Ovary (tissue), 9 donors: ENCODE results near the gene CD209. TPM values are rescaled to one million over a fixed set of nuclear protein-coding genes. Genes with fewer than 3 reads are reported as not detected.

Source experiments
- DNase-seq, 5 donors: peaks; one replicate each; pipeline ENCODE4 v3.0.0-alpha.2; 2019 to 2020
- H3K27ac ChIP-seq, 2 donors: fragments of 200-600 bp; one replicate each; pipeline versions ENCODE4 v1.5.1 to v1.8.0; 2019 to 2022
- H3K27me3 ChIP-seq: fragments of 200-600 bp; one replicate; pipeline ENCODE4 v1.8.0; 2022
- H3K36me3 ChIP-seq: fragments of 200-600 bp; sonication (generic); one replicate; pipeline ENCODE4 v1.5.1; 2019
- H3K4me1 ChIP-seq: one replicate; pipeline ENCODE4 v1.8.1; 2013; ENCODE audit warnings: mild to moderate bottlenecking, moderate library complexity; ENCODE audit not compliant: insufficient read depth
- H3K4me3 ChIP-seq: fragments of 200-600 bp; sonication (generic); one replicate; pipeline ENCODE4 v1.5.1; 2017
- H3K9me3 ChIP-seq, 2 donors: fragments of 200-600 bp in 1 of 2; sonication (generic) in 1 of 2; one replicate each; pipeline versions ENCODE4 v1.5.1 to v1.8.1; 2013 to 2019; ENCODE audit warnings: mild to moderate bottlenecking in 1 of 2, moderate library complexity in 1 of 2
- EP300 ChIP-seq: sonication (generic); formaldehyde crosslinking; IDR thresholded peaks from one replicate; pipeline ENCODE4 v1.6.1; 2017; ENCODE audit warnings: antibody characterized with exemption
- POLR2A ChIP-seq: fragments of 450-650 bp; IDR thresholded peaks from one replicate; pipeline ENCODE4 v1.6.1; 2017; ENCODE audit warnings: antibody characterized with exemption, mild to moderate bottlenecking, moderate library complexity
- WGBS, 3 donors: extraction: QIAGEN DNeasy Blood & Tissue Kit in 1 of 3; methylation state at CpG; one replicate each; pipeline versions ENCODE4 v1.1.5 to v1.1.7; 2013 to 2017; 5-methylcytosine and 5-hydroxymethylcytosine counted together
- intact Hi-C, 4 donors: fragments of 100-400 bp; cut with DNase I; formaldehyde crosslinking; loops; one replicate each; pipeline versions ENCODE4 v1.11.0 to v1.15.1; 2022 to 2023
- polyA plus RNA-seq, 2 donors: library from polyadenylated mRNA; stranded (reverse); fragments of 200-250 nt in 1 of 2; fragments of 350-450 nt in 1 of 2; fragmentation: Illumina TruSeq in 1 of 2; extraction: RNeasy Lipid Tissue Mini Kit (QIAGEN cat#74804) in 1 of 2; gene quantifications; one replicate each; pipeline ENCODE4 v1.2.3, GENCODE V29; 2013 to 2014
- total RNA-seq, 7 donors: library from RNA; depleted of rRNA in 2 of 7; stranded (reverse); fragments of >200 nt in 2 of 7; fragmentation: NEBNext Ultra II Directional in 3 of 7; extraction: Animal tissue kit (Norgen Biotek cat#: 25700) in 3 of 7; gene quantifications; one replicate each; pipeline versions ENCODE4 v1.1.0 to v1.2.4, GENCODE V29; 2016 to 2023
- TF ChIP-seq, protein P1 (sequence below), 3 donors: fragments of 450-650 bp in 2 of 3; fragments of 200-600 bp in 1 of 3; IDR thresholded peaks; one replicate each; pipeline versions ENCODE4 v1.5.1 to v1.8.0; 2016 to 2022; ENCODE audit warnings: antibody characterized with exemption in 3 of 3, mild to moderate bottlenecking in 1 of 3
- donor health status: DM: no; HTN: no; CAD: no; lungs with moderate emphysema.
- donor health status: DM: no; HTN: no; CAD: no.
- donor health status: Bipolar disorder and iron deficiency.
- donor health status: DM: yes; HTN: yes; CAD: no.
- donor health status: DM: no; HTN: no; CAD: no.
- donor health status: DM: yes; HTN: yes; CAD: no.

CD209 gene
- total and polyA plus RNA-seq, 9 donors: 0.48 to 26.1 (median 1.7) TPM

DNA sequence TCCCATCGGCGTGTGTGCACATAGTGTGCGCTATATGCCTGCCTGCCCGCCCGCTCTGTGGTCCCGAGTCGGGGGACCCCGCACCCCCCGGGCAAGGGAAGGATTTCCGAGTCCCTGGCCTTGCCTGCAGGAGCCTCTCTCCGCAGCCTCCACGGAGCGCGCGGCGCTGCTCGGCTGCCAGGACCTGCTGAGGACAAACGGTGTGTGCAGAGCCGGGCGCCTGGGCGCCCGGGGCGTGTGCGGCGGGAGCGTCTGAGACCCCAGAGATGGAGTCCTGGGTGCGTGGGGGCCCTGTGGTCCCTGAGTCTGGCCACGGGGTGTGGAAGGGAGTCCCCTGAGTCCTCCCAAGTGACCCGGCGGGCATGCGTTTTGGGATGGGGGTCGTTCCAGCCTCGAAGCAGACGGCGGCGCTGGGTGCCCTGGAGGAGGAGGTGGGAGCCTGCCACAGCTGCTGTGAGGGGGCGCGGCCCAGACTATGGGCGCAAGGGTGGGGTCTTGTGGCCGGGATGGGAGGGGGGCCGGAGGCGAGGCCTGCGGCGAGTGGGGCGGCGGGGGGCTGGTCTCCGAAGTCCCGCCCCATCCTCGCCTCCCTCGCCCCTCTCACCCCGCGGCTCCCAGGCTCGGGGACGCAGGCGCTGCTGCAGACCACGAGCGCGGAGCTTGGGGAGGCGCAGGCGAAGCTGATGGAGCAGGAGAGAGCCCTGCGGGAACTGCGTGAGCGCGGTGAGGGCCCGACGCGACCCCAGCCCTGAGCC is 41.0 kb upstream of the CD209 start:
- intact Hi-C loops: no loop called here
- Histone ChIP-seq H3K27ac (no peak overlapping the region), H3K36me3 (no peaks in the 10 kb centered on the region), H3K9me3 (no peaks in the 10 kb centered on the region), H3K27me3 (no peaks in the 10 kb centered on the region), H3K4me1 (no peaks in the 10 kb centered on the region), H3K4me3 (no peak overlapping the region)
- TF ChIP-seq POLR2A (no peak), EP300 (no peak)
- TF ChIP-seq, protein P1, sequence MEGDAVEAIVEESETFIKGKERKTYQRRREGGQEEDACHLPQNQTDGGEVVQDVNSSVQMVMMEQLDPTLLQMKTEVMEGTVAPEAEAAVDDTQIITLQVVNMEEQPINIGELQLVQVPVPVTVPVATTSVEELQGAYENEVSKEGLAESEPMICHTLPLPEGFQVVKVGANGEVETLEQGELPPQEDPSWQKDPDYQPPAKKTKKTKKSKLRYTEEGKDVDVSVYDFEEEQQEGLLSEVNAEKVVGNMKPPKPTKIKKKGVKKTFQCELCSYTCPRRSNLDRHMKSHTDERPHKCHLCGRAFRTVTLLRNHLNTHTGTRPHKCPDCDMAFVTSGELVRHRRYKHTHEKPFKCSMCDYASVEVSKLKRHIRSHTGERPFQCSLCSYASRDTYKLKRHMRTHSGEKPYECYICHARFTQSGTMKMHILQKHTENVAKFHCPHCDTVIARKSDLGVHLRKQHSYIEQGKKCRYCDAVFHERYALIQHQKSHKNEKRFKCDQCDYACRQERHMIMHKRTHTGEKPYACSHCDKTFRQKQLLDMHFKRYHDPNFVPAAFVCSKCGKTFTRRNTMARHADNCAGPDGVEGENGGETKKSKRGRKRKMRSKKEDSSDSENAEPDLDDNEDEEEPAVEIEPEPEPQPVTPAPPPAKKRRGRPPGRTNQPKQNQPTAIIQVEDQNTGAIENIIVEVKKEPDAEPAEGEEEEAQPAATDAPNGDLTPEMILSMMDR (IDR thresholded peaks at IDR 0.05): no peak
- WGBS, 3 donors: 1% methylated on average over 46 to 67 of the region's 67 CpGs
- DNase-seq: no peak

DNA sequence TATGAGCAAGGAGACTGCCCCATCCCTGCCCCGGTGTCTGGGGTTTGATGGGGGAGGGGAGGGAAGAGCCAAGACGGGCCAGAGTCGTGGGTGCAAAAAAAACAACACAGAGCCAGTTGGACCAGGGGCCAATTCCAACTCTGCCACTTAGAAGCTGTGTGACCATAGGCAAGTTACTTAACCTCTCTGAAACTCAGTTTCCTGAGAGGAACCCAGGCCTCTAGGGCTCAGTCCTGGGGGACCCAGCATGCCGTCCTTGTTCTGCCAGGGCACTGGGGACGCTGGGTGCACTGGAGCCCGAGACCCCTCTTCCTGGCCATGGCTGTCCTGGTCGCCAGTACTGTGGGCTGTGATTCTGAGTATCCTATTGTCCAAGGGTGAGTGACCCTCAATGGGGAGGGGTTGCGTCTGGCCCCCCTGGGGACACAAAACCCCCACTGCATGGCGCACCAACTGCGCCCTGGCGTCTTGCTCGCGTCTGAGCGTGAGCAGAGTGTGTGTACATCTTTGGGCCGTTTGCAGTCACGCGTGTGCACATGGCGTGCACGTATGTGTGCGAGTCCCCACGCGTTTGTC is 40.4 kb upstream of the CD209 start:
- DNase-seq: no peak
- Histone ChIP-seq H3K36me3 (no peaks in the 10 kb centered on the region), H3K27me3 (no peaks in the 10 kb centered on the region), H3K4me3 (no peak overlapping the region), H3K9me3 (no peaks in the 10 kb centered on the region), H3K27ac (no peak overlapping the region), H3K4me1 (no peaks in the 10 kb centered on the region)
- intact Hi-C loops: no loop called here
- WGBS, 3 donors: 9 to 11% (median 11%) methylated on average over 20 to 22 of the region's 22 CpGs
- TF ChIP-seq, protein P1 (IDR thresholded peaks at IDR 0.05): no peak
- TF ChIP-seq POLR2A: no peak
- TF ChIP-seq EP300: no peak

DNA sequence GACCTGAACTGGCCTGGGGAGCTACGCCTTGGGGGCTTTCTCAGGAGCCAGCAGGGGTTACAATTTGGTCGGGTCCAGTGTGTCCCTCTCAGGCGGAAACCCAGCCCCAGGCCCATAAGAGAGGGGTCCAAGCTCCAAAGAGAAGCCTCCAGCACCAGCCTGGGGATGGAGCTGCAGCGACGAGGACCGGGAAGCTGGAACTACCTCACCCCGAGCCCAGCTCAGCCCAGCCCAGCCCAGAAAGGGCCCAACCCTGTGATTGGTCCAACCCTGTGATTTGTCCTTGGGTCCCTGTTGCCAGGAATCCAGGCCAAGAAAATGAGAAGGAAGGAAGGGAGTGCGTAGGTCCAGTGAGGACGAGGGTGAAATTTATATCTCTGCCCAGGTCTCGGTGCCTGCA is 39.8 kb upstream of the CD209 start:
- peak in 1 of 5 donors; percentile 47 for DNase-seq
- WGBS, 3 donors: 13 to 19% (median 15%) methylated on average over 10 of the region's 10 CpGs
- TF ChIP-seq, protein P1 (IDR thresholded peaks at IDR 0.05): no peak
- no peak for TF ChIP-seq POLR2A
- no peak for TF ChIP-seq EP300
- Histone ChIP-seq H3K4me1 (no peaks in the 10 kb centered on the region), H3K36me3 (no peaks in the 10 kb centered on the region), H3K4me3 (no peak overlapping the region), H3K9me3 (no peaks in the 10 kb centered on the region), H3K27me3 (no peaks in the 10 kb centered on the region), H3K27ac (no peak overlapping the region)
- intact Hi-C loops: no loop called here

DNA sequence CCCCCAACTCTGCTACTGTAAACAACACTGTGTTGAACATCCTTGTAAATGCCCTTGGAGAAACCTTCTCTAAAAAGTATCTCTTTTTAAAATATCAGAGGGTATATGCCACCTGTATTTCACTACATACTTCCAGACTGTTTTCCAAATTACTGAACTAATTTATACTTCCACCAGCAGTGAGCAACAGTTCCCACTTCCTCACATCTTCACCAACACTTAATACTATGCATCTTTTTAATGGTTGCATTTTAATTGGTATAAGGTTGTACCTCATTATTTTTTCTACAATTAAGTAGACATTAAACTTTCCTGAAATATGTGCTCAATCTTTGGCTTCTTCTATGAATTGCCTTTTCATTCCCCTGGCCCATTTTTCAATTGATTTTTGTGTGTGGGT is 37.5 kb upstream of the CD209 start:
- Histone ChIP-seq H3K4me3 (no peak overlapping the region), H3K27ac (no peak overlapping the region), H3K27me3 (no peaks in the 10 kb centered on the region), H3K4me1 (no peaks in the 10 kb centered on the region), H3K36me3 (no peaks in the 10 kb centered on the region), H3K9me3 (no peaks in the 10 kb centered on the region)
- TF ChIP-seq EP300: no peak
- DNase-seq: no peak
- intact Hi-C loops: no loop called here

DNA sequence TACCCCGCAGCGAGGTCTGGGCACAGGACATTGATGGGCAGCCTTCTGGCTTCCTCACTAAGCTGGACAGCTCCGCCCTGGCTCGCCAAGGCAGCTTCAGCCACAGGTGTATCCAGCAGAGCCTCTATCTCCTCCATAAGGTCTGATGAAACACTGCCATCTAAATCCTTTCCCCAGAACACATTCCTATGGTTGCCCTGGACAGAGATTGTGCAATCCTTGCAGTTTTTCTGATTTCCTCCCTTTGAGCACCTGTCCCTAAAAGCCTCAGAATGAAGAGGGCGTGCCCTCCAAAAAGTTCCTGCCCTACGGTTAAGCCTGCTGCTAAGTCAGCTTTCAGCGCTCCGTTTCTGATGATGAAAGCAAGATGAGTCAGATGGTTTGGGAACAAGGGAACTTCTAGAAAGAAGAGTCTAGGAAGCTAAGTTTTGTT is 36.7 kb upstream of the CD209 start:
- no peaks in the 10 kb centered on the region for H3K9me3 ChIP-seq
- H3K4me3 ChIP-seq: no peak overlapping the region
- 16 to 24% (median 22%) methylated on average over 8 of the region's 8 CpGs for WGBS, 3 donors
- H3K36me3 ChIP-seq: no peaks in the 10 kb centered on the region
- H3K27me3 ChIP-seq: no peaks in the 10 kb centered on the region
- TF ChIP-seq EP300 (no peak), POLR2A (no peak)
- TF ChIP-seq, protein P1 (IDR thresholded peaks at IDR 0.05): no peak
- intact Hi-C loops: no loop called here
- H3K4me1 ChIP-seq: no peaks in the 10 kb centered on the region
- H3K27ac ChIP-seq: no peak overlapping the region
- DNase-seq: no peak
